Stimulated activated CD8-positive, alpha-beta memory T cell treated with anti-CD3 and anti-CD28 coated beads, Interleukin-7, amount 100 ng/mL, for 48 hours (primary cell): ENCODE measurements around the gene SAMD11.
"Not testable (repeated sequence)": the region's sequence is repeated elsewhere in the genome, so short reads cannot be mapped to it uniquely, and the experiment has no call there.

Source experiments
- DNase-seq, 2 donors: peaks; one replicate each; pipeline ENCODE4 v3.0.0-alpha.2; 2020; ENCODE audit warnings: low read depth in 1 of 2; ENCODE audit errors: extremely low read depth in 1 of 2

SAMD11 gene

DNA sequence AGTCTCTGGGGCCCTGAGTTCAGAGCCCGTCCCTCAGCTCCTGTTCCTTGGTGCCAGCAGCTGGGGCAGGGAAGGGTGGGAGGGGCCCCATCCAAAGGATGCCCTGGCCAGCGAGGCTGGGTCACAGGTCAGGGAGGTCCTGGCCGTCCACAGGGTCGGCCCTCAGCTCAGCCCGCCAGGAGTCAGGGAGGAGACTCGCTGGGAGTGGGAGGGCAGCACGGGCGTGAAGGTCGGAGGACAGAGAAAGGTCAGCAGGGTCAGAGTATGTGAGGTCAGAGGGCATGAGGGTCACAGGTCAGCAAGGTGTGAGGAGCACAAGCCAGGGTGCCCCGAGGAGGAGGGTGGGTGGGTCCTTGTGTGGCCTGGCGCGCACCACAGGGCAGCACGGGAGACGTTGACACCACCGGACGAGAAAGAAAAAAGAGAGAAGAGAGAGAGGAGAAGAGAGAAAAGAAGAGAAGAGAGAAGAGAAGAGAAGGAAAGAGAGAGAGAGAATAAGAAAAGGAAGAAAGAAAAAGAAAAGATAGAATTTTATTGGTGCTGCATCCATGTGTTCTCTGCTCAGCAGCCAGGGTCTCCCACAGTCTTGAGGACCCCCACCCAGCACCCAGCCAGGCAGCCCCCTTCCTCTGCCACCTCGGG is 51.1 kb downstream of the SAMD11 start:
- no peak for DNase-seq

DNA sequence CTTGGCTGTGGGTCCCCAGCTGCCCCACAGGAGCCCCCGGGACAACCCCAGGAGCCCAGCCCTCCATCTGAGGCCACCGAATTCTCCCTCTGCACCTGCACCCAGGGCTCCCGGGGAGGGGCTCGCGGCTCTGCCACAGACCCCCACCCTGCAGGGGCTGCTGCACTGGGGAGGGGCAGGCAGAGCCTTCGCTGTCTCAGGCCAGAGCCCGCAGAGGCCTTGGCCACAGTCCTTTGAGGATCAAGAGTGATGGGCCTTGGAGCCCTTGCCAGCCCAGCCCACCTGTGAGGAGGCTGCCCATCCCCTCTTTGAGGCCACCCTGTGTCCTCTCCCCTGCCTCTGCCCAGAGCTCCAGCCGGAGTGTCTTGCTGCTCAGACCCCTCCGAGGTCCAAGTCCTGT is 51.6 kb downstream of the SAMD11 start:
- no peak for DNase-seq

DNA sequence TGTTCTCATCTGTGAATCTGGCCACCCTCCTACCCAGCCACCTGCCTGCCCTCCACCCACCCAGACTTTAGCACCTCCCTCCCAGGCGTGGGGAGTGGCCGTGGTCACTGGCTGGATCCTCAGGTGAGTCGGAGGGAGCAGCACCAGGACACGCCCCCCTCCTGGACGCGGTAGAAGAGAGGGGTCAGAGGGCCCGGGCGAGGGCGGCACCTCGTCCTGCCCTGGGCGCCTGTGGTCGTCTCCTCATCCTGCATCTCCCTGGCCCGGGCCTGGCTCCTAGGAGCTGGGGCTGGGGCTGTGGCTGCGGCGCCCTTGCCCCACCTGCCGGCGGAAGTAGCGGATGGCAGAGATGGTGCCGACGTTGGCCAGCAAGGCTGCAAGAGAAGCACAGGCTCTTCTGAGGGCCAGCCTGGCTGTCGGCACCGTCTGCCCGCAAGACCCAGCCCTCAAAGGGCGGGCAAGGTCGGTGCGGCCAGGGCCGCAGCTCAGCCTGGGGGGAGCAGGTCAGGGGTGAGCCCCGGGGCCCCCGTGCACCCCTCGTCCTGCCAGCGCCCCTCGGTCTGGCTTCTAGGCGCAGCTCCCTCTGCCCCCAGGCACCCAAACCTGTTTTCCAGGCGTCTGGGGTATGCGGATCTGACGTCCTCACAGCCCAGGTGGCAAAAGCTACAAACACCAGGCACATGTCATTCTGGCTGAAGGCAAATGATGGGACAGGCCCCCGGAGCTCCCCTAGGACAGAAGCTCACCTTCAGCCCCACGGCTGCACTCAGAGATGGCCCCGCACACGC is 52.4 kb downstream of the SAMD11 start:
- DNase-seq = peak in 1 of 2 donors; percentile 42

DNA sequence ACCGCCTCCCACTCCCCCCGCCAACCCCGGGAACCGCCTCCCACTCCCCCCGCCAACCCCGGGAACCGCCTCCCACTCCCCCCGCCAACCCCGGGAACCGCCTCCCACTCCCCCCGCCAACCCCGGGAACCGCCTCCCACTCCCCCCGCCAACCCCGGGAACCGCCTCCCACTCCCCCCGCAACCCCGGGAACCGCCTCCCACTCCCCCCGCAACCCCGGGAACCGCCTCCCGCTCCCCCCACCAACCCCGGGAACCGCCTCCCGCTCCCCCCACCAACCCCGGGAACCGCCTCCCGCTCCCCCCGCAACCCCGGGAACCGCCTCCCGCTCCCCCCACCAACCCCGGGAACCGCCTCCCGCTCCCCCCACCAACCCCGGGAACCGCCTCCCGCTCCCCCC is 53.1 kb downstream of the SAMD11 start:
- DNase-seq = not testable (repeated sequence)

DNA sequence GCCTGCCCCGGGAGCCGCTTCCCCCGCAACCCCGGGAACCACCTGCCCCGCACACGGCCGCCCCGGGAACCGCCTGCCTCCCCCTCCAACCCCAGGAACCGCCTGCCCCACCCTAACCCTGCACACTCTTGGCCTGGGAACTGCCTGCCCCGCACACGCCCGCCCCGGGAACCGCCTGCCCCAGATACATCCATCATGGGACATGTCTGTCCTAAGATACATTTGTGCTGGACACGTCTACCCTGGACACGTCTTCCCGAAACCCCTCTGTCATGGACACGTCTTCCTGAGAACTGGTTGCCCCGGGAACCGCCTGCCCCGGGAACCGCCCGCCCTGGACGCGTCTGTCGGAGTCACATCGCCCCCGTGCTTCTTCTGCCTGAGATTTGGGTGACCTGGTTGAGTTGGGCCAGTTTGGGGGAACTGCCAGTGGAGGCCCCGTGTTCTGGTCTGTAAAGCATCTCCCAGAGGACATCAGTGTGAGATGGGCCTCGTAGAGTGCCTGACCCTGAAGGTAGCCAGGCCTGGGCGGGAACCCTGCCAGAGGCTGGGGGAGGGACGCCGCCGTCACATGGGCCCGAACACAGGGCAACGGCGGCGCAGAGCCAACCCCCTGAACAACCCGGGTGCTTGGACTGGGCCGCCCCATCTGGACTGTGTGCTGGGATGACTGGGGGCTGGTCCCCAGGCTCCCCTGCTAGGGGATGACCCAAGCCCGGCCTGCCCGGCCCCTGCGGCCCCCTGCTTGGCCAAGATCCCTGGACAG is 54.5 kb downstream of the SAMD11 start:
- no peak for DNase-seq

DNA sequence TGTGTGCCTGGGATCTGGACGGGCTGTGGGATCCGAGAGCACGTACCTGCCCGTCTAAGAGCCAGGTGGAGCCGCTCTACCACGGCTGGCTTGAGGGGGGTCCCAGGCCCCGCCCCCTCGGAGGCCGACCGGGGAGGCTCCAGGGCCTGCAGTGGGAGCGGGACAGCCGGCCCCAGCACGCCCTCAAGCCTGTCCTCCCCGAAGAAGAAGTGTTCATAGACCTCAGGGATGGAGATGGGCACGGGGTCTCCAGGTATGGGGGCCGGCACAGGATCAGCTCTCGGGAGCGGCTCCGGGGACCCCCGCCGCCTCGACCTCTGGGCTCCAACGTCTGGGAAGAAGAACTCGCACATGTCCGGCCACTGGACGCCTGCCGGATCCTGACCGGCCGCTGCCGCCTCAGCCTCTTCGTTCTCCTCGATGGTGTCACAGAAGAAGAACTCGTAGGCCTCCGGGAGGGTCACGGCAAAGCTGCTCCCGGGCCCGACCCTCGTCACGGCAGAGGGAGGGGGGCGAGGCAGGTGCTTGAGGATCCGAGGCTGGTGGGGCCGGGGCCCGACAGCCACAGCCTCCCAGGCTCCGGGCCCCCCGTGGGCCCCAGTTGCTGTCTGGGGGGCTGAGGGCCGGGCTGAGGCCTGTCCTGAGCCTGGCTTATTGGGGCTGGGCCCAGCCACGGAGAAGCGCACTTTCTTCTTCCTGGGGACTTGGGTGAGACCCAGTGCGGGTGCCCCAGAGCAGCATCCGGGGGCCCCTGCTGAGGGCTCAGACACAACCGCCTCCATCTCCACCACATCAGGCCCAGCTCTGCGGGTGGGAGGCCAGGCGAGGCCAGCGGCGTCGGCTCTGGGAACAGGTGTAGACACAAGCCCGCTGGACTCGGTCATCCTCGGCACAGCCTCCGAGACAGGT is 55.4 kb downstream of the SAMD11 start:
- DNase-seq = no peak

DNA sequence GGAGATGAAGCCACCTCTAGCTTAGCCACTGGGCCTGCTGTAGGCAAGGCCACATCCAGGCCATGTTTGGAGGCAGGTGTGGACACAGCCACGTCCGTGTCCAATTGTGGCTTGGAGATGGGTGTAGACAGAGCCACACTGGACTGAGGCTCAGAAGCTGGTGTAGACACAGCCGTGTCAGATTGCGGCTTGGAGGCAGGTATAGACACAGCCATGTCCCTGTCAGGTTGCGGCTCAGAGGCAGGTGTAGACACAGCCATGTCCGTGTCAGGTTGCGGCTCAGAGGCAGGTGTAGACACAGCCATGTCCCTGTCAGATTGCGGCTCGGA is 56.0 kb downstream of the SAMD11 start:
- no peak for DNase-seq

DNA sequence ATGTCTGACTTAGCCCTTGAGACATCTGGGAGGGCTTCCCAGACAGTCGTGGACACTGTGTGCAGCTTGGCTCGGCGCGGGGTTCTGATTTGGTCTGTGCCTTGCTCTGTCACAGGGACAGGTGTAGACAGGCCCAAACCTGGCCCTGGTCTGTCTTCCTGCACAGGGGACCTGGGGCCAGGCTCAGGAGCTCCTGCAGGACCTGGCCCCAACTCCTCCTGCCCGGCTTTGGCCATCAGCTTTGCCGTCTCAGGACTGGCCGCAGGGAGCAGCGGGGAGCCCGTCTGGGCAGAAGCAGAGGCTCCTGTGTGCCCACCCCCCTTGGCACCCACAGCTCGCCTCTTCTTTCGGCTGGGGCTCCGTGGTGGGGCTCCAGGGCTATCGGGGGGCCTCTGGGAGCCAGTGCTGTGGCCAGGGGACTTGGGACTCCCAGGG is 56.4 kb downstream of the SAMD11 start:
- no peak for DNase-seq

DNA sequence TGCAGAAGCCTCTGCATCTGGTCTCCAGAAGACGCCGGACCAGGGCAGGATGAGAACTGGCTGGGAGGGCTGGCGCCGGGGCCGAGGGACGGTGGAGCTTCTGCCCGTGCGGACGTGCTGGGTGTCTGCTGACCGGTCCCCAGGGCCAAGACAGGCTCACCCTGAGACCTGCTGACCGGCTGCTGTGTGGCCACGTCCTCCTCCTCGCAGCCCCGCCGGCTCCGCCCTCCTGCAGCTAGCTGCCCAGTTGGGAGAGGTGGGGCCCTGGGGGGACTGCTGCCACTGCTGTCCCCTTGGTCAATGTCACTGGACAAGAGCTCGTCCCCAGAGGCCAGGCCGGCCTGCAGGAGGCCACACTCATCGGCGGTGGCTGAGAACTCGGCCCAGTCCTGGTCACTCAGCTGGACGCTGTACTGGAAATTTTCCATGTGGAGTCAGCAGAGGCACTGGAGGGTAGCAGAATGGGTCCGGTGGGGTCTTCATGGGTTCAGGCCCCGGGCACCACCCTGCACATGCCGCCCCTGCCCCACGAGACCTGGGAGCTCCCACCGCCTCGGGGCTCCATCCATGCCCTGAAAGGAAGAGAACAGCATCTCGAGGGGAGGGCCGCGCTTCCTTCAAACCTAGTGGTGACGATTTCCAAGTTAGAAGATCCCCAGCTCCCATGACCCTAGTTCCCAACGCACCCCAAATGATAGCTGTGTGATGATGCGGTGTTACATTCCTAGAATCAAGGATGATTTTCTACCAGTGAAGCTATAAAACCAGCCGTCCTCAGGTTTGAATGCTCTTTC is 57.1 kb downstream of the SAMD11 start:
- DNase-seq = no peak

DNA sequence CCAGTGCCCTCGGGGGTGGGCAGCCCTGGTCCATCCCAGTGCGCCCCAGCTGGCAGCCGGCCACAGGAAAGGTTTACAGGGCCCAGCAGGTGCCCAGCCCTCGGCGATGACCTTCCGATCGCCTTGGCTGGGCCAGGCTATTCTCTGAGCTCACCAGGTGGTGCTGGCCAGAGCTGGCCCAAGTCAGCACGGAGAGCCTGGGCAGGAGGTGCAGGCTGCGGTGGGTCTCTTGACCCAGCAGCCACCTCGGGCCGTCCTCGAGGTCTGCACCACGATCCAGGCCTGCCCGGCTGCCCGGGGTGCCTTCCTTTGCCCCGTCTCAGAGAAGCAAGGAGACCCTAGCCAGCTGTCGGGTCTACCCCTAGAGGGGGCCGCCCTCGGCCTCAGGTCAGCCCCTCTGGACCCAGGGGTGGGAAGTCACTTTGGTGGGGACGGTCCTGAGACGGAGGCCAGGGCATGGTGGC is 57.8 kb downstream of the SAMD11 start:
- no peak for DNase-seq

DNA sequence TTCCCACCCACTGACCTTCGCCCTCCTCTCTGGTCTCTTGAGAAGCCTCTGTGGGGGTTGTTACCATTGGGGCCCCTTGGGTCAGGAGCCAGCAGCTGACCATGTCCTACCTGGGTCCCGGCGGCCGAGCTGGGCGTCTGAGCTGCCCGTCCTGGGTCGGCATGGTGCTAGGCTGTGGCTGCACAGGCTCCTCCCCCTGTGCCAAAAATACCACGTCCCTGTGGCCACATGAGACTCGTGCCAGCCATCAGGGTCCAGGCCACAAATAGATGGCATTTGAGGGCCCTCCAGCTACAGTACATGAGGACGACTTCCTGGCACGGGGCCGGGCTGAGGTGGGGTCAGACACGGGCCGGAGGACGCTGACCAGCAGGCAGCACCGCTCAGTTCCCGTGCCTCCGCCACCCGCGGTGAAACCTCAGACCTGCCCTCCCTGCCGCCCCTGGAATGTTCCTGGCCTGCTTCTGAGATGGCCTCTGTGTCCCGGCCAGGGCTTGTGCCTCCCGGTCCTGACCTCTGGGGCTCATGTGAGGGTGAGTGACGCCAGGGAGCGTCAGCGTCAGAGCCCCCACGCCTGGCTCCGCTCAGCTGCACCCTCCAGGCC is 58.3 kb downstream of the SAMD11 start, which contains the start of gene PERM1:
Gene PERM1 (minus strand): TSS at position 139 of the 604 bp plus-strand sequence. CDS start 1,064 bp downstream, outside the sequence.
- no peak for DNase-seq

DNA sequence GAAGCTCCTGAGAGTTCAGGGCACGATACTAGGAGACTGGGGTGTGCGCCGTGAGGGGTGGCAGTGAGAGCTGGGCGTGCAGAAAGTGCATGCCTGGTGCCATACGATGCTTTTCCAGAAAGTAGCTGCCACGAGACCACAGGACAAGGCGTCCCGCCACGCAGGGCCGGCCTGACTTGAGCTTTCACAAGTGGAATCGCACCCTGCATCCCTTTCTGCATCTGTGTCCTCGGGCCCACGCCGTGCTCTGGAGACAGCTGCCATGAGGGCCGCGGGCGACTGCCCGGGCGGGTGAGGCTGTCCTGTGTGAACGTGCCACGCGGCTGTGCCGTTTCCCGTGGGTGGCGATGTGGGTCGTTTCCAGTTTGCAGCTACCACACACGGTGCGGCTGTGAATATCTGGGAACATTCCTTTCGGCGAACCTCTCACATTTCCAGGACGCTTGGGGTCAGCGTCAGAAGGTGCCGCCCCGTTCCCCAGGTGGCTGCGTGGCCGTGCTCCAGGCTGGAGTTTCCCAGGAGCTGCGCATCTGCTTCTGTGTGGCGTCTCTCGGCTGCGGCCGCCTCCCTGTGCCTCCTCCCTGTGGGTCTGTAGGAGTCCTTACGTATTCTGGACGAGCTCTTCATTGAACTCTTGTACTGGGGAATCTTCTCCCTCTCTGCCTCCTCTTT is 59.2 kb downstream of the SAMD11 start:
- DNase-seq = no peak

DNA sequence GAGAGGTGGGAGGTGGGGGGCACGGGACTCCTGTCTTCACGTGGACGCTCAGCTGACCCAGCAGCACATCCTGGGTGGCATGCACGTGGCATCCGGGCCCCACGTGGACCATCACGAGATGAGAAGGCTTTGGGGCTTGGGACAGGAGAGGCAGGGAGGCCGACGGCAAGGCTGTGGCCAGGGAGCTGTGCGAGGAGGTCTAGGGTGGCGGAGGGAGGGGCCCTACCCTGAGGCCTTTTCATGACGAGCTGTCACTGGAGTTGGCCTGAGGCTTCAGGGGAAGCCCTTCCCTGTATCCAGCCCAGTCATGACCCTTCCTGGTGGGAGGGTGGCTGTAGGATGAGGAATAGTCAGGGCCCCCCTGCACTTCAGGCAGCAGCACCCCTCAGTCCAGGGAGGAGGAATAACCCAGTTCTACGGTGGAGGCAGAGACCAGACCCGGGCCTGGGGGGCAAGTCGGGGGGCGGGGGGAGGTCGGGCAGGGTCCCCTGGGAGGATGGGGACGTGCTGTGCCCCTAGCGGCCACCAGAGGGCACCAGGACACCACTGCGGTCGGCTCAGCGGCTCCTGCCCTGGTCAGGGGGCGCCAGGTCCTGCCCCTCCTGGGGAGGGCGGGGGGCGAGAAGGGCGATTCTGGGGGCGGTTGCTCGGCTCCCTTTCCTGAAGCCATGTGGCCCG is 60.2 kb downstream of the SAMD11 start:
- DNase-seq = no peak

DNA sequence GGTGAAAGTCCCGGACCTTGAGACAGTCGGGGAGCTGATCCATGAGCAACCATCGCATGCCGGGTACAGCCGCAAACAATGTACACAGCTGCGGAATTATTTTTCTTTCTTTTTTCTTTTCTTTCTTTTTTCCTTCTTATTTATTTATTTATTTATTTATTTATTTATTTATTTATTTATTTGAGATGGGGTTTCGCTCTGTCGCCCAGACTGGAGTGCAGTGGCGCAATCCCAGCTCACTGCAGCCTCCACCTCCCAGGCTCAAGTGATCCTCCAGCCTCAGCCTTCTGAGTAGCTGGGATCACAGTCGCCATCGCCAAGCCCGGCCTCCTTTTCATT is 60.7 kb downstream of the SAMD11 start:
- no peak for DNase-seq

DNA sequence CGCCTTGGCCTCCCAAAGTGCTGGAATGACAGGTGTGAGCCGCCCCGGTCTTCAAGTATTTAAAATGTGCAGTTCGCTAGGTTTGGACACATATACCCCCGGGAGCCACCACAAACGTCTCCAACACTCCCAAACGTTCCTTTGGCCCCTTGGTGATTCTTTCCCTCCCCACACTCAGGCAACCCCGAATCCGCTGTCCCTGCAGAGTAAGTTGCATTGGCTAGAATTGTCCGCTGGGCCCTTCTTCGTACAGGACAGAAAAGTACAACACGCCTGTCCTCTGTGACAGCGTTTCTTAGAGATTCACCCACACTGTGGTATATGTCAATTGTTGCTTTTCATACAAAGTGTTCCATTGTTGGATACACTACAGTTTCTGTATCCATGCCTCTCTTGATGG is 61.4 kb downstream of the SAMD11 start:
- no peak for DNase-seq

DNA sequence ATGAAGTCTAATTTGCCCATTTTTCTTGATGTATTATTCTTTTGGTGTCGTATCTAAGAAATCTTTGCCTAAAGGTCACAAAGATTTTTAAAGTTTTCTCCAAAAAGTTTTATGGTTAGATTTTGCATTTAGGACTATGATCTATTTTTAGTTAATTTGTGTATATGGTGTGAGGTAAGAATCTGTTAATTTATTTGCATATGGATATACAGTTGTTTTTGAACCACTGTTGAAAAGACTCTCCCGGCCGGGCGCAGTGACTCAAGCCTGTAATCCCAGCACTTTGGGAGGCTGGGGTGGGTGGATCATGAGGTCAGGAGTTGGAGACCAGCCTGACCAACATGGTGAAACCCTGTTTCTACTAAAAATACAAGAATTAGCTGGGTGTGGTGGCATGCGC is 64.3 kb downstream of the SAMD11 start:
- not testable (repeated sequence) for DNase-seq

DNA sequence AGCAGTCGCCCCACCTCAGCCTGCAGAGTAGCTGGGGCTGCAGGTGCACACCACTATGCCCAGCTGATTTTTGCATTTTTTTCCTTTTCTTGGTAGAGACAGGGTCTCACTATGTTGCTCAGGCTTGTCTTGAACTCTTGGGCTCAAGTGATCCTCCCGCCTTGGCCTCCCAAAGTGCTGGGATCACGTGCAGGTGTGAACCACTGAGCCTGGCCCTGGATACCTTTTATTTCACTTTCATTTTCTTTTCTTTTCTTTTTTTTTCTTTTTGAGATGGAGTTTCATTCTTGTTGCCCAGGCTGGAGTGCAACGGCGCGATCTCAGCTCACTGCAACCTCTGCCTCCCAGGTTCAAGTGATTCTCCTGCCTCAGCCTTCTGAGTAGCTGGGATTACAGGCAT is 67.6 kb downstream of the SAMD11 start:
- not testable (repeated sequence) for DNase-seq

DNA sequence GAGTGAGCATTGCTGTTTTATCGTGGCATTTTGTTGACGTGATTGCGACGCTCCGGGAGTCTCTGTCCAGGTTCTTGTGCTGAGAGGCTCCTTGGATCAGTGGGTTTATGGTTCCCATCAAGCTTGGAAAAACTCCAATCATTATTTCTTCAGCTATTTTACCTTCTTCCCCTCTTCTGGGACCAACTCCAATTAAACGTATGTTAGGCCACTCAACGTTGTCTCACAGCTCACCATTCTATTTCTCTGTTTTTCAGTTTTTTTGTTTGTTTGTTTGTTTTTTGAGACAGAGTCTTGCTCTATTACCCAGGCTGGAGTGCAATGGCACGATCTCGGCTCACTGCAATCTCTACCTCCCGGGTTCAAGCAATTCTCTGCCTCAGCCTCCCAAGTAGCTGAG is 68.2 kb downstream of the SAMD11 start:
- no peak for DNase-seq
